GM12878 (cell line): ENCODE data around the gene SNAP91. TPM values are rescaled to one million over a fixed set of nuclear protein-coding genes. Genes with fewer than 3 reads are reported as not detected.

Source experiments
- ATAC-seq: fragments of 200-7000 bp; cut with Tn5 transposase; 3 replicates; pipeline ENCODE4 v1.9.1; 2020; ENCODE audit warnings: mild to moderate bottlenecking, moderate library complexity
- BruUV-seq: library from RNA; stranded (reverse); fragments of 400-500 nt; replicated peaks from 2 replicates; lab custom pipeline; 2021; lab: Mats Ljungman, UMichigan
- CTCF ChIA-PET: fragments of 300-600 bp; sonication (Branson Sonifier 250); formaldehyde crosslinking; extraction: SDS; loops from one replicate; lab custom pipeline; 2021; ENCODE audit warnings: inconsistent platforms; lab: Yijun Ruan, JAX
- POLR2A ChIA-PET: fragments of 350-600 bp; formaldehyde crosslinking; extraction: SDS; loops from one replicate; lab custom pipeline; 2021; ENCODE audit warnings: inconsistent platforms; lab: Charles Lee
- RAD21 ChIA-PET: fragments of 300-600 bp; sonication (Branson Sonifier 250); formaldehyde crosslinking; loops from one replicate; lab custom pipeline; 2023; ENCODE audit warnings: antibody characterized with exemption; ENCODE audit not compliant: unreplicated experiment; lab: Charles Lee
- SMC1A ChIA-PET: fragments of 300-600 bp; sonication (Branson Sonifier 250); formaldehyde crosslinking; loops from one replicate; lab custom pipeline; 2023; ENCODE audit not compliant: unreplicated experiment, uncharacterized antibody; lab: Charles Lee
- DNase-seq: peaks from one replicate; pipeline ENCODE4 v3.0.0-alpha.2; 2011; ENCODE audit warnings: low read depth, low spot score
- FAIRE-seq: peaks from 3 replicates; lab custom pipeline; 2011; peaks lifted over from hg19 to GRCh38; lab: Jason Lieb, UNC
- H2AFZ ChIP-seq: 2 replicates; pipeline ENCODE4 v1.6.0; 2011; ENCODE audit warnings: low read depth, low read length, control low read depth; ENCODE audit not compliant: control insufficient read depth
- H3K27ac ChIP-seq: 2 replicates; pipeline ENCODE4 v1.5.1; 2011; ENCODE audit warnings: control low read depth; ENCODE audit not compliant: control insufficient read depth, insufficient read depth
- H3K27me3 ChIP-seq, 2 experiments: replicated peaks in 1 of 2; 2 replicates each; pipeline versions ENCODE4 v1.6.0 to v1.6.1; 2011; ENCODE audit warnings: low read length in 1 of 2; ENCODE audit not compliant: control insufficient read depth in 2 of 2, insufficient read depth in 2 of 2
- H3K36me3 ChIP-seq, 2 experiments: 2 replicates each; pipeline ENCODE4 v1.5.1; 2011; ENCODE audit warnings: low read length in 1 of 2; ENCODE audit not compliant: control insufficient read depth in 2 of 2, insufficient read depth in 2 of 2
- H3K4me1 ChIP-seq: 2 replicates; pipeline ENCODE4 v1.6.1; 2011; ENCODE audit warnings: mild to moderate bottlenecking, low read length, moderate library complexity, mixed read lengths; ENCODE audit not compliant: control insufficient read depth, insufficient read depth
- H3K4me2 ChIP-seq: 2 replicates; pipeline ENCODE4 v1.6.0; 2011; ENCODE audit warnings: control low read depth; ENCODE audit not compliant: control insufficient read depth, insufficient read depth
- H3K4me3 ChIP-seq: fragments of 200-600 bp; sonication (generic); 2 replicates; pipeline ENCODE4 v1.5.1; 2016
- H3K79me2 ChIP-seq: 2 replicates; pipeline ENCODE4 v1.6.0; 2011; ENCODE audit warnings: low read length; ENCODE audit not compliant: control insufficient read depth, insufficient read depth
- H3K9ac ChIP-seq: 2 replicates; pipeline ENCODE4 v1.8.0; 2011; ENCODE audit warnings: low read length, control low read depth, mixed read lengths; ENCODE audit not compliant: control insufficient read depth, insufficient read depth
- H3K9me3 ChIP-seq: replicated peaks from 3 replicates; pipeline ENCODE4 v1.5.1; 2011; ENCODE audit warnings: mild to moderate bottlenecking, low read length; ENCODE audit not compliant: control insufficient read depth, insufficient read depth
- H4K20me1 ChIP-seq: 2 replicates; pipeline ENCODE4 v1.6.0; 2011; ENCODE audit not compliant: control insufficient read depth, insufficient read depth
- DPF2 ChIP-seq: fragments of 450-650 bp; IDR thresholded peaks from 2 replicates; pipeline ENCODE4 v1.6.1; 2017; ENCODE audit warnings: mild to moderate bottlenecking
- RAD21 ChIP-seq: IDR thresholded peaks from 2 replicates; pipeline ENCODE4 v1.6.1; 2011; ENCODE audit warnings: mild to moderate bottlenecking, low read depth, low read length, moderate library complexity; ENCODE audit not compliant: insufficient read depth
- SMC3 ChIP-seq: IDR thresholded peaks from 2 replicates; pipeline ENCODE4 v1.6.1; 2011; ENCODE audit warnings: low read length, improper control_type of control experiment, borderline replicate concordance
- TCF3 ChIP-seq: IDR thresholded peaks from 2 replicates; pipeline ENCODE4 v1.6.1; 2012; ENCODE audit warnings: low read depth, mild to moderate bottlenecking, low read length, borderline replicate concordance; ENCODE audit not compliant: insufficient read depth
- WGBS: methylation state at CpG from one replicate; pipeline ENCODE4 v1.1.6; 2016; ENCODE audit warnings: low lambda C conversion rate; ENCODE audit not compliant: insufficient replicate concordance, insufficient coverage; ENCODE audit errors: missing lambda C conversion rate; 5-methylcytosine and 5-hydroxymethylcytosine counted together
- in situ Hi-C: fragments of 300-500 bp; cut with MboI; formaldehyde crosslinking; loops from 9 replicates; pipeline ENCODE4 v1.14.3; 2018; ENCODE audit warnings: mixed read lengths
- intact Hi-C: fragments of 100-400 bp; cut with micrococcal nuclease; formaldehyde crosslinking; loops from one replicate; pipeline ENCODE4 v1.14.2; 2022; ENCODE audit not compliant: unreplicated experiment
- polyA plus RNA-seq, 11 experiments: library from polyadenylated mRNA; depleted of rRNA in 4 of 11; unstranded in 6 of 11; stranded (reverse) in 5 of 11; fragments of >200 nt; fragmentation: Nextera tagmentation in 4 of 11; fragmentation: Illumina TruSeq in 1 of 11; extraction: Ambion mirVana in 4 of 11; extraction: Trizol in 1 of 11; gene quantifications; 1 replicate in 1 of 11; 2 replicates in 10 of 11; pipeline versions ENCODE4 v1.2.1 to v1.2.3, GENCODE V29; 2011 to 2016; ENCODE audit warnings: inconsistent platforms in 2 of 11, missing spikeins in 2 of 11, low read depth in 1 of 11
- total RNA-seq, 4 experiments: library from RNA; depleted of rRNA in 3 of 4; stranded (reverse); fragments of >200 nt in 3 of 4; fragmentation: Illumina TruSeq in 1 of 4; extraction: Trizol in 1 of 4; gene quantifications; 2 replicates each; pipeline versions ENCODE4 v1.2.1 to v1.2.3, GENCODE V29; 2013 to 2021
- TF ChIP-seq, protein P1 (sequence below), 3 experiments: IDR thresholded peaks in 2 of 3; conservative IDR thresholded peaks in 1 of 3; 2 replicates each; pipeline ENCODE4 v1.5.1; 2011; ENCODE audit warnings: low read depth in 3 of 3, low read length in 3 of 3, mild to moderate bottlenecking in 3 of 3, control low read depth in 2 of 3, moderate library complexity in 2 of 3, inconsistent platforms in 1 of 3, mixed read lengths in 1 of 3; ENCODE audit not compliant: control insufficient read depth in 2 of 3, insufficient read depth in 1 of 3; ENCODE audit errors: extremely low read depth in 1 of 3
- TF ChIP-seq, protein P2 (sequence below): IDR thresholded peaks from 2 replicates; pipeline ENCODE4 v1.6.1; 2012; ENCODE audit warnings: improper control_type of control experiment, low read depth, low read length; ENCODE audit not compliant: insufficient replicate concordance
- TF ChIP-seq, protein P3 (sequence below): IDR thresholded peaks from 2 replicates; pipeline ENCODE4 v1.6.1; 2011; ENCODE audit warnings: low read depth, low read length, improper control_type of control experiment, borderline replicate concordance

Gene SNAP91
- total and polyA plus RNA-seq, 10 of the 15 experiments (the other 5 are each of a cell fraction or from before 2014, with no cell fraction given), result 0.01 to 0.49 (median 0.12) TPM; not detected in 2

DNA sequence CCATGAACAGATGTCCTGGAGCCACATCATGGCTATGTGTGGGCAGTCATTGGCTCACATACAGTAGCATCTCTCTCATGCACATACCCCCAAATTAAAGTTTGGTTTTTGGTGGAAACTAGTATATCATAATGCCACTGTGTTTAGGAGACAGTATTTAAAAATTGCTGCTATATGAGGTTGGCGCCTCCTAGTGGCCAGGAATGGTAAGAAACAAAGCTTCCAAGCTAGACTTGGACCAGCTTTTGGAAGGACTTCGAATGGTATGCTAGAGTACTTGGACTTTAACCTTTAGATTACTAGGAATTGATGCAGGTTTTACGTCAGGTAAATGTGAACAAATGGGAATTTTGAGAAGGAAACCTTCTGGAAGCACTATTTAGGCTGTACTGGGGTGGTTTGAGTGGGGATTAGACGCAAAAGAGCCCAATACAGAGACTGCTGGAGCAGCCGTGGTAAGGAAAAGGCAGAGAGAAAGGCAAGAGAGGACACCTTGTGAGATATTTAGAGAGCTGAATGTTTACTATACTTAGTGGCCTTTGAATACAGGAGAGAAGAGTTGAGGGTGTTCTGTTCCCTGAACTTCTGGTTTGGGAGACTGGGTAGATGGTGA, 172.8 kb downstream of the SNAP91 start:
- H4K20me1 ChIP-seq, result no peaks in the 10 kb centered on the region
- RAD21 ChIA-PET, result interaction anchor here (0.7 to 1.3 kb wide), 6 partner anchors 11 to 469 kb away, joined by 3 to 14 read pairs (median 3); no protein-coding TSS in a partner anchor
- SMC1A ChIA-PET, result interaction anchor here (0.6 to 1.3 kb wide), 9 partner anchors 9 to 470 kb away, joined by 3 to 21 read pairs (median 4); partner anchors contain the start of genes DOP1A and UBE3D
- in situ Hi-C loops, result no loop called here
- no peak overlapping the region for H3K4me2 ChIP-seq
- DNase-seq (peak; percentile 8), ATAC-seq (peak; percentile 86), FAIRE-seq (peak; percentile 85)
- BruUV-seq, result no TSS peak
- no peak overlapping the region for H3K4me3 ChIP-seq
- no peak for TF ChIP-seq DPF2
- TF ChIP-seq, protein P1, sequence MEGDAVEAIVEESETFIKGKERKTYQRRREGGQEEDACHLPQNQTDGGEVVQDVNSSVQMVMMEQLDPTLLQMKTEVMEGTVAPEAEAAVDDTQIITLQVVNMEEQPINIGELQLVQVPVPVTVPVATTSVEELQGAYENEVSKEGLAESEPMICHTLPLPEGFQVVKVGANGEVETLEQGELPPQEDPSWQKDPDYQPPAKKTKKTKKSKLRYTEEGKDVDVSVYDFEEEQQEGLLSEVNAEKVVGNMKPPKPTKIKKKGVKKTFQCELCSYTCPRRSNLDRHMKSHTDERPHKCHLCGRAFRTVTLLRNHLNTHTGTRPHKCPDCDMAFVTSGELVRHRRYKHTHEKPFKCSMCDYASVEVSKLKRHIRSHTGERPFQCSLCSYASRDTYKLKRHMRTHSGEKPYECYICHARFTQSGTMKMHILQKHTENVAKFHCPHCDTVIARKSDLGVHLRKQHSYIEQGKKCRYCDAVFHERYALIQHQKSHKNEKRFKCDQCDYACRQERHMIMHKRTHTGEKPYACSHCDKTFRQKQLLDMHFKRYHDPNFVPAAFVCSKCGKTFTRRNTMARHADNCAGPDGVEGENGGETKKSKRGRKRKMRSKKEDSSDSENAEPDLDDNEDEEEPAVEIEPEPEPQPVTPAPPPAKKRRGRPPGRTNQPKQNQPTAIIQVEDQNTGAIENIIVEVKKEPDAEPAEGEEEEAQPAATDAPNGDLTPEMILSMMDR (IDR thresholded peaks at IDR 0.05 in 2 of 3, conservative IDR thresholded peaks at IDR 0.05 in 1 of 3; ENCODE audit: control insufficient read depth in 2 of 3, extremely low read depth in 1 of 3, insufficient read depth in 1 of 3, low read depth in 3 of 3, low read length in 3 of 3), result peak; percentile 71 to 89 (median 87)
- TF ChIP-seq, protein P2, sequence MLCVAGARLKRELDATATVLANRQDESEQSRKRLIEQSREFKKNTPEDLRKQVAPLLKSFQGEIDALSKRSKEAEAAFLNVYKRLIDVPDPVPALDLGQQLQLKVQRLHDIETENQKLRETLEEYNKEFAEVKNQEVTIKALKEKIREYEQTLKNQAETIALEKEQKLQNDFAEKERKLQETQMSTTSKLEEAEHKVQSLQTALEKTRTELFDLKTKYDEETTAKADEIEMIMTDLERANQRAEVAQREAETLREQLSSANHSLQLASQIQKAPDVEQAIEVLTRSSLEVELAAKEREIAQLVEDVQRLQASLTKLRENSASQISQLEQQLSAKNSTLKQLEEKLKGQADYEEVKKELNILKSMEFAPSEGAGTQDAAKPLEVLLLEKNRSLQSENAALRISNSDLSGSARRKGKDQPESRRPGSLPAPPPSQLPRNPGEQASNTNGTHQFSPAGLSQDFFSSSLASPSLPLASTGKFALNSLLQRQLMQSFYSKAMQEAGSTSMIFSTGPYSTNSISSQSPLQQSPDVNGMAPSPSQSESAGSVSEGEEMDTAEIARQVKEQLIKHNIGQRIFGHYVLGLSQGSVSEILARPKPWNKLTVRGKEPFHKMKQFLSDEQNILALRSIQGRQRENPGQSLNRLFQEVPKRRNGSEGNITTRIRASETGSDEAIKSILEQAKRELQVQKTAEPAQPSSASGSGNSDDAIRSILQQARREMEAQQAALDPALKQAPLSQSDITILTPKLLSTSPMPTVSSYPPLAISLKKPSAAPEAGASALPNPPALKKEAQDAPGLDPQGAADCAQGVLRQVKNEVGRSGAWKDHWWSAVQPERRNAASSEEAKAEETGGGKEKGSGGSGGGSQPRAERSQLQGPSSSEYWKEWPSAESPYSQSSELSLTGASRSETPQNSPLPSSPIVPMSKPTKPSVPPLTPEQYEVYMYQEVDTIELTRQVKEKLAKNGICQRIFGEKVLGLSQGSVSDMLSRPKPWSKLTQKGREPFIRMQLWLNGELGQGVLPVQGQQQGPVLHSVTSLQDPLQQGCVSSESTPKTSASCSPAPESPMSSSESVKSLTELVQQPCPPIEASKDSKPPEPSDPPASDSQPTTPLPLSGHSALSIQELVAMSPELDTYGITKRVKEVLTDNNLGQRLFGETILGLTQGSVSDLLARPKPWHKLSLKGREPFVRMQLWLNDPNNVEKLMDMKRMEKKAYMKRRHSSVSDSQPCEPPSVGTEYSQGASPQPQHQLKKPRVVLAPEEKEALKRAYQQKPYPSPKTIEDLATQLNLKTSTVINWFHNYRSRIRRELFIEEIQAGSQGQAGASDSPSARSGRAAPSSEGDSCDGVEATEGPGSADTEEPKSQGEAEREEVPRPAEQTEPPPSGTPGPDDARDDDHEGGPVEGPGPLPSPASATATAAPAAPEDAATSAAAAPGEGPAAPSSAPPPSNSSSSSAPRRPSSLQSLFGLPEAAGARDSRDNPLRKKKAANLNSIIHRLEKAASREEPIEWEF, result peak; percentile 25
- TF ChIP-seq, protein P3, sequence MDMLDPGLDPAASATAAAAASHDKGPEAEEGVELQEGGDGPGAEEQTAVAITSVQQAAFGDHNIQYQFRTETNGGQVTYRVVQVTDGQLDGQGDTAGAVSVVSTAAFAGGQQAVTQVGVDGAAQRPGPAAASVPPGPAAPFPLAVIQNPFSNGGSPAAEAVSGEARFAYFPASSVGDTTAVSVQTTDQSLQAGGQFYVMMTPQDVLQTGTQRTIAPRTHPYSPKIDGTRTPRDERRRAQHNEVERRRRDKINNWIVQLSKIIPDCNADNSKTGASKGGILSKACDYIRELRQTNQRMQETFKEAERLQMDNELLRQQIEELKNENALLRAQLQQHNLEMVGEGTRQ, result no peak
- no peak for TF ChIP-seq TCF3
- peak; percentile 44; the same call in 1 of the 2 replicates for TF ChIP-seq SMC3
- TF ChIP-seq RAD21, result peak; percentile 53
- H3K27ac ChIP-seq, result no peak overlapping the region
- CTCF ChIA-PET, result interaction anchor here (0.6 to 1.7 kb wide), 32 partner anchors 9 to 471 kb away, joined by 3 to 19 read pairs (median 4); partner anchors contain the start of genes DOP1A and PRSS35
- POLR2A ChIA-PET, result no interaction called here
- 17% methylated on average over 5 of the region's 5 CpGs for WGBS
- no peaks in the 10 kb centered on the region for H3K27me3 ChIP-seq
- H3K4me1 ChIP-seq, result no peaks in the 10 kb centered on the region
- H3K9ac ChIP-seq, result no peak overlapping the region
- no peaks in the 10 kb centered on the region for H3K9me3 ChIP-seq
- H3K36me3 ChIP-seq, result no peaks in the 10 kb centered on the region
- no peak overlapping the region for H2AFZ ChIP-seq
- intact Hi-C loops, result no loop called here
- H3K79me2 ChIP-seq, result no peaks in the 10 kb centered on the region
